ENCODE data around the gene MSANTD2. TPM values are rescaled to one million over a fixed set of nuclear protein-coding genes. Genes with fewer than 3 reads are reported as not detected.

Gene MSANTD2
- total and polyA plus RNA-seq, 2 donors from 2014 or later, result 6.5 to 16.4 TPM

DNA sequence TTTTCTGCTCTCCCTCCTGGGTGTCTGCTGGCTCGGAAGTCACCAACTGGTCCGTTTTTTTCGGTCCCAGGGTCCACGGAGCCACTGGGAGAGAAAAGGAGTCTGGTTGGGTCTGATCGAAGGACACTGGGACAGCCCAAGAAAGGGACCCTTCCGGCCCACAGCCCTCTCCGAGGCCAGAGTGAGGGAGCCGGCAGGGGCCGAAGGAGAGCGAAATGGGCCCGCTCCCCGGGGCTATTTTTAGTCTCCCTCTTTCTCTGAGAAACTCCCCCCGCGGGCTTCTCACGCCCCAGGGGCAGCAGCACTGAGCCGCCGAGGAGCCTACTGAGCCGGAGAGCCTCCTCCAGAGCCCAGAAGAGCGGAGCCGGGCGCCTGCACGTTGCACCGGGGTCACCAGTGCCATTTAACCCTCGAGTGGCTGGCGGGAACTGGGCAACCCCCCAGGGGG, 40.0 kb downstream of the MSANTD2 start:
- Histone ChIP-seq H3K27ac (ENCODE audit: low read depth in 2 of 2, low read length in 2 of 2) (peak overlapping the region; percentile 82 to 91), H3K27me3 (ENCODE audit: control insufficient read depth, insufficient read depth, low read length) (peaks cover 26% of the 10 kb centered on the region), H3K9me3 (ENCODE audit: control insufficient read depth in 2 of 3, insufficient read depth in 1 of 3, low read length in 3 of 3) (no peaks in the 10 kb centered on the region), H3K4me1 (ENCODE audit: control insufficient read depth in 2 of 3, insufficient read depth in 2 of 3, low read depth in 1 of 3, low read length in 3 of 3) (peaks cover 6 to 25% (median 19%) of the 10 kb centered on the region in 3 donors), H3K36me3 (ENCODE audit: control insufficient read depth in 2 of 3, insufficient read depth in 3 of 3, low read length in 3 of 3) (peaks cover 0 to 3% (median 0%) of the 10 kb centered on the region in 3 donors), H3K9ac (ENCODE audit: low read length in 3 of 3) (peak overlapping the region in 2 of 3 donors; percentile 51 to 76), H3K4me3 (ENCODE audit: low read length in 3 of 3) (peak overlapping the region; percentile 30 to 72 (median 61))
- TF ChIP-seq, protein P1, sequence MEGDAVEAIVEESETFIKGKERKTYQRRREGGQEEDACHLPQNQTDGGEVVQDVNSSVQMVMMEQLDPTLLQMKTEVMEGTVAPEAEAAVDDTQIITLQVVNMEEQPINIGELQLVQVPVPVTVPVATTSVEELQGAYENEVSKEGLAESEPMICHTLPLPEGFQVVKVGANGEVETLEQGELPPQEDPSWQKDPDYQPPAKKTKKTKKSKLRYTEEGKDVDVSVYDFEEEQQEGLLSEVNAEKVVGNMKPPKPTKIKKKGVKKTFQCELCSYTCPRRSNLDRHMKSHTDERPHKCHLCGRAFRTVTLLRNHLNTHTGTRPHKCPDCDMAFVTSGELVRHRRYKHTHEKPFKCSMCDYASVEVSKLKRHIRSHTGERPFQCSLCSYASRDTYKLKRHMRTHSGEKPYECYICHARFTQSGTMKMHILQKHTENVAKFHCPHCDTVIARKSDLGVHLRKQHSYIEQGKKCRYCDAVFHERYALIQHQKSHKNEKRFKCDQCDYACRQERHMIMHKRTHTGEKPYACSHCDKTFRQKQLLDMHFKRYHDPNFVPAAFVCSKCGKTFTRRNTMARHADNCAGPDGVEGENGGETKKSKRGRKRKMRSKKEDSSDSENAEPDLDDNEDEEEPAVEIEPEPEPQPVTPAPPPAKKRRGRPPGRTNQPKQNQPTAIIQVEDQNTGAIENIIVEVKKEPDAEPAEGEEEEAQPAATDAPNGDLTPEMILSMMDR (IDR thresholded peaks at IDR 0.05; ENCODE audit: borderline replicate concordance, extremely low read depth, insufficient read depth), result no peak
- no peak for FAIRE-seq
- intact Hi-C loops (cut with DNase I), result loop anchor here (5.0 kb wide), 1 partner anchor 88 kb away; the partner anchor contains the start of genes SIAE and SPA17
- DNase-seq, result peak; percentile 39 to 78 (median 66)

DNA sequence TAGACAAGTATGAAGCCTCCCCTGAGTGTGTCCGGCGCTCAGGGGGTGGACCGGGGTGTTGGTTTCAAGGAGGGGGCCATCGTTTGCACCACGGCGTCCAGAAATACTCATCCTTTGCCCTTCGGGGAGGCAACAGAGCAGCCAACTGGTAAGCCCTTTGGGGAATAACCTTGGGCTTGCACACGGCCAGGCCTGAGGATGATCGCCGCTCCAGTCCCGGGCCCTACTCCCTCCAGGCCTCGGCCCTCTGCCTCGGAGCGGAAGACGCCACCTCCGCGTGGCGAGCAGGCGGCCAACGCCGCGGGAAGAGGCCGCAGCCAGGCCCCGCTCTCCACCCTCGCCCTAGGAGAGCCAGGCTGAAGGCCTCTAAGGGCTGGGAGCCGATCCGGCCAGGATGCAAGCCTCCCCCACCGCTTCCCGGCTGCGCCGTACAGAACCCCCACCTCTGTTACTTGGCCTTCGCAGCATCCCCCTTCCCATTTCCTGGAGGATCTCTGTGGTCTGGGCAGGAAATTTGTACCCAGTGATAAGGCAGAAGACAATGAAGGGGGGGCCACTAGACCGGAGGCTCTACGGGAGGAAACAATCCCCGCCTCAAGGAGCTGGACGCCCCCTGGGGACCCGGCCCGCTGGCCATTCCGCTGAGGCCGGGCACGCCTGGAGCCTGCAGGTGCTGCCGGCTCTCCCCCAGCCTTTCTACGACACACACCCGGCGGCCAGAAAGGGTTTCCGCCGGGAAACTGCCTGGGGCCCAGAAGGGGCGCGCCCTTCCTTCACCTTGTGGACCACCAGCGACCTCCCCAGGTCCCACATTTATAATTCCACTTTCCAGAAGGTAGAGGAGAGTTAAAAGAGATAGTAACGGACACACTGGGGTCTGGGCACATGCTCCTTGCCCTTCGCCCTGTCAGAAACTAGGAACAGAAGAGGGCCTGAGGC, 40.7 kb downstream of the MSANTD2 start:
- no peak for FAIRE-seq
- TF ChIP-seq, protein P1 (IDR thresholded peaks at IDR 0.05; ENCODE audit: borderline replicate concordance, extremely low read depth, insufficient read depth), result no peak

DNA sequence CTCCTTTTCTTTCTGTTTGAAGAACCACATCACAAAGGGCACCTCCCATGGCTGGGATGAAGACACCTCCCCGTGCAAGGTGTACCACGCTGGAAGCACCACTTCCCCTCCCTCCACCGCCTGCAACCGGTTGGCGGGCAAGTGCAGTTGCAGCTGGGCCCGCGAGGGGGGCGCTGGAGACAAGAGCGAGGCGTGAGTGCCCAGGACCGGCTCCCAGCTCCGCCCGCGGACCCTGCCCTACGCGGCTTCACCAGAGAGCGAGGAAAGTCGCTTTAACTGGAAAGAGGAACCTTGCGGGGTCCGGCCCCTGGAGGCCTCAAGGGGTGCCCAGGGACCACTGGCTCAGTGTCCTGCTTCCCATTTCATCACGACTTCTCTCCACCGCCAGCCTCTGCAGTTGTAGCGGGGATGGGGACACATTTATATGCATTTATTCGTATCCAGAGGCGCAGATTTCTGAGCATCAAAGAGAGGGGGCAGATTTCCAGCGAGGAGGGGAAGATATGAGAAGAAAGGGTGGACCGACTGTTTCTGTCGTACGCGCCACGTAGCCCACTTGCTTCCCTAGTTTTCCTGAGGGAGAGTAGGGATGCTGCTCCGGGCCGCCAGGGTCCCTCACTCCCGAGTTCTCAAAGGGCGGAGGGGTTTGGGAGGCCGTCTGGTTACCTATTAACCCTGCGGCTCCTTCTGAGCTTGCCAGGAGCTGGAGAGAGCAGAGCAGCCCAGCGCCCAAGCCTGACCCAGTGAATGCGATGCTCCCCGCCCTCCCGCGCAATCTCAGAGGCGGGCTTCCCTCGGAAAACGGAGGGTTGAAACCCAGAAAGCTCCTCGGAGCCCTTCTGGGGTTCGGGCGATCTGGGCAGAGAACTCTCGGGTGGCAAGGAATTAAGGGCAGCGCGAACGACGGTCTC, 41.6 kb downstream of the MSANTD2 start:
- Histone ChIP-seq H3K4me3 (ENCODE audit: low read length in 3 of 3) (peak overlapping the region; percentile 2 to 72 (median 30)), H3K27ac (ENCODE audit: low read depth in 2 of 2, low read length in 2 of 2) (peak overlapping the region; percentile 67 to 91), H3K36me3 (ENCODE audit: control insufficient read depth in 2 of 3, insufficient read depth in 3 of 3, low read length in 3 of 3) (peaks cover 0 to 3% (median 0%) of the 10 kb centered on the region in 3 donors), H3K4me1 (ENCODE audit: control insufficient read depth in 2 of 3, insufficient read depth in 2 of 3, low read depth in 1 of 3, low read length in 3 of 3) (peaks cover 0 to 13% (median 4%) of the 10 kb centered on the region in 3 donors), H3K9me3 (ENCODE audit: control insufficient read depth in 2 of 3, insufficient read depth in 1 of 3, low read length in 3 of 3) (no peaks in the 10 kb centered on the region), H3K27me3 (ENCODE audit: control insufficient read depth, insufficient read depth, low read length) (peaks cover 26% of the 10 kb centered on the region), H3K9ac (ENCODE audit: low read length in 3 of 3) (peak overlapping the region in 1 of 3 donors; percentile 76)
- DNase-seq, result peak; percentile 85 to 94 (median 92)
- FAIRE-seq, result no peak
- intact Hi-C loops (cut with DNase I), result no loop called here
- TF ChIP-seq, protein P1 (IDR thresholded peaks at IDR 0.05; ENCODE audit: borderline replicate concordance, extremely low read depth, insufficient read depth), result peak; percentile 76

More for the DNA sequence above, 40.7 kb downstream of the MSANTD2 start:
- Histone ChIP-seq H3K4me1 (ENCODE audit: control insufficient read depth in 2 of 3, insufficient read depth in 2 of 3, low read depth in 1 of 3, low read length in 3 of 3) (peaks cover 6 to 21% (median 13%) of the 10 kb centered on the region in 3 donors), H3K27ac (ENCODE audit: low read depth in 2 of 2, low read length in 2 of 2) (peak overlapping the region; percentile 82 to 91), H3K9me3 (ENCODE audit: control insufficient read depth in 2 of 3, insufficient read depth in 1 of 3, low read length in 3 of 3) (no peaks in the 10 kb centered on the region), H3K36me3 (ENCODE audit: control insufficient read depth in 2 of 3, insufficient read depth in 3 of 3, low read length in 3 of 3) (peaks cover 0 to 3% (median 0%) of the 10 kb centered on the region in 3 donors), H3K27me3 (ENCODE audit: control insufficient read depth, insufficient read depth, low read length) (peaks cover 26% of the 10 kb centered on the region), H3K4me3 (ENCODE audit: low read length in 3 of 3) (peak overlapping the region; percentile 30 to 72 (median 61)), H3K9ac (ENCODE audit: low read length in 3 of 3) (peak overlapping the region in 2 of 3 donors; percentile 51 to 76)
- intact Hi-C loops (cut with DNase I), result loop anchor here (5.0 kb wide), 1 partner anchor 87 kb away; the partner anchor contains the start of genes SIAE and SPA17
- DNase-seq, result peak; percentile 47 to 85 (median 66)
